ENCODE measurements around the gene RSPH3.
"Not testable (repeated sequence)": the region's sequence is repeated elsewhere in the genome, so short reads cannot be mapped to it uniquely, and the experiment has no call there.

Gene RSPH3

DNA sequence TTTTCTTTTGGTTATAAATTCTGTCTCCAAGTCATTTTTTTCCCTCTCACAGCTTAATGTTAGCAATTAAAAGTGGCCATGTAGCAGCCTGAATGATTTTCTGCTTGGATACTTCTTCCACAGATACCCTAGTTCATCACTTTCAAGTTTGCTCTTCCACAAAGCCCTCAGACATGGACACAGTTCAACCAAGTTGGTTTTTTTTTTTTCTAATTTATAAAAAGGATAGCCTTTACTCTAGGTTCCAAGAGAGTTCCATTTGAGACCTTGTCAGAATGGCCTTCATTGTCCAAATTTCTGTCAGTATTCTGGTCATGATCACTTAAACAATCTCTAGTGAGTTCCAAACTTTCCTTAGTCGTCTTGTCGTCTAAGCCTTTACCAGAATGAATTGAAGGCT, 40.0 kb downstream of the RSPH3 start:
- H3K4me3 ChIP-seq (ENCODE audit: control insufficient read depth, low read depth, low read length), result no peak overlapping the region
- no peak for TF ChIP-seq CTCF (IDR thresholded peaks at IDR 0.05; ENCODE audit: control insufficient read depth, insufficient read depth, low read depth, low read length, missing control alignments)
- DNase-seq (ENCODE audit: low read depth), result no peak

- H3K4me3 ChIP-seq (ENCODE audit: control insufficient read depth, low read depth, low read length), result no peak overlapping the region
- no peak for DNase-seq (ENCODE audit: low read depth)
- no peak for TF ChIP-seq CTCF (IDR thresholded peaks at IDR 0.05; ENCODE audit: control insufficient read depth, insufficient read depth, low read depth, low read length, missing control alignments)
These were observed 40.5 kb downstream of the RSPH3 start for GRCh38 chr6:158959552-158959951.

DNA sequence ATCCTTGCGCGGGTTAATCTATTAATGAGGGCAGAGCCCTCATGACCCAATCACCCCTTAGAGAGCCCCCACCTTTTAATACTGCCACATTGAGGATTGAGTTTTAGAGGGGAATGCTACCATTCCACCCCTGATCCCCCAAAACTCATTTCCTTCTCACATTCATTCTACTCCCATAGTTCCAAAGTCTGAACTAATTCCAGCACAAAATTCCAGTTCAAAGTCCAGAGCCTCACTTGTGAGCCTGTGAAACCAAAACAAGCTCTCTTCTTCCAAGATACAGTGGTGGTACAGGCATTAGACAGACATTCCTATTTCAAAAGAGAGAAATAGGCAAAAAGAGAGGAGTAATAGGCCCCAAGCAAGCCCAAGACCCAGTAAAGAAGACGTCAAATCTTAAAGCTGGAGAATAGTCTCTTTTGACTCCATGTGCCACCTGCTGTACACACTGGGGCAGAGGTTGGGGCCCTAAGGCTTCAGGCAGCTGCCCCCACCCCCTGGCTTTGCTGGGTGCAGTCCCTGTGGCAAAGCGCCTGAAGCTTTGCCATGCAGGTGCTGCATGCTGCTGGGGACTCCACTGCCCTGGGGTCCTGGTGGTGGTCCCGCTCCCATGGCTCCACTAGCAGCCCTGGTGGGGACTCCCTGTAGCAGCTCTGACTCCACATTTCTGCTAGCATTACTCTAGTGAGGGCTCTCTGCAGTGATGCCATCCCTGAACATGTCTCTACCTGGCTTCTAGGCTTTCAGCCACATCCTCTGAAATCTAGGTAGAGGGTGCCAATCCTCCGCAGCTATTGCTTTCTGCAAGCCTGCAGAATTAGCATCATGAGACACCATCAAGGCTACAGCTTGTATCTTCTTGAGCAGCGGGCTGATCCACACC, 41.3 kb downstream of the RSPH3 start:
- no peak overlapping the region for H3K4me3 ChIP-seq (ENCODE audit: control insufficient read depth, low read depth, low read length)
- no peak for TF ChIP-seq CTCF (IDR thresholded peaks at IDR 0.05; ENCODE audit: control insufficient read depth, insufficient read depth, low read depth, low read length, missing control alignments)
- no peak for DNase-seq (ENCODE audit: low read depth)

DNA sequence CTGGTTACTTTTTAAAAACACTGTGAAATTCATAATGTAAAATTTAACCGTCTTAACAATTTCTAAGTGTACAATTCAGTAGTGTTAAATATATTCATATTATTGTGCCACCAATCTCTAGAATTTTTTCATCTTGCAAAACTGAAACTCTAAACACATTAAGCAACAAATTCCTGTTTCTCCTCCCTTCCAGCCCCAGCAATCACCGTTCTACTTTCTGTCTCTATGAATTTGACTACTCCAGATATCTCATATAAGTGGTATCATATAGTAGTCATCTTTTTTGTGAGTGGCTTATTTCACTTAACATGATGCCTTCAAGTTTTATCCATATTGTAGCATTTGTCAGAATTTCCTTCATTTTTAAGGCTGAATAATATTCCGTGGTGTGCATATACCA, 44.7 kb downstream of the RSPH3 start:
- H3K4me3 ChIP-seq (ENCODE audit: control insufficient read depth, low read depth, low read length), result no peak overlapping the region
- TF ChIP-seq CTCF (IDR thresholded peaks at IDR 0.05; ENCODE audit: control insufficient read depth, insufficient read depth, low read depth, low read length, missing control alignments), result no peak
- DNase-seq (ENCODE audit: low read depth), result no peak

- DNase-seq (ENCODE audit: low read depth), result no peak
- TF ChIP-seq CTCF (IDR thresholded peaks at IDR 0.05; ENCODE audit: control insufficient read depth, insufficient read depth, low read depth, low read length, missing control alignments), result no peak
- no peak overlapping the region for H3K4me3 ChIP-seq (ENCODE audit: control insufficient read depth, low read depth, low read length)
These were observed 45.2 kb downstream of the RSPH3 start for GRCh38 chr6:158954753-158955152.

- not testable (repeated sequence) for H3K4me3 ChIP-seq (ENCODE audit: control insufficient read depth, low read depth, low read length); DNase-seq (ENCODE audit: low read depth)
These were observed 48.0 kb downstream of the RSPH3 start for GRCh38 chr6:158952011-158952410.

DNA sequence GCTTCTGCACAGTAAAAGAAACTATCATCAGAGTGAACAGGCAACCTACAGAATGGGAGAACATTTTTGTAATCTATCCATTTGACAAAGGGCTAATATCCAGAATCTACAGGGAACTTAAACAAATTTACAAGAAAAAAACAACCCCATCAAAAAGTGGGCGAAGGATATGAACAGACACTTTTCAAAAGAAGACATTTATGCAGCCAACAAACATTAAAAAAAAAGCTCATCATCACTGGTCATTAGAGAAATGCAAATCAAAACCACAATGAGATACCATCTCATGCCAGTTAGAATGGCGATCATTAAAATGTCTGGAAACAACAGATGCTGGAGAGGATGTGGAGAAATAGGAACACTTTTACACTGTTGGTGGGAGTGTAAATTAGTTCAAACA, 48.4 kb downstream of the RSPH3 start:
- H3K4me3 ChIP-seq (ENCODE audit: control insufficient read depth, low read depth, low read length); DNase-seq (ENCODE audit: low read depth): not testable (repeated sequence)

GRCh38 chr6:158947284-158947683, 52.7 kb downstream of the RSPH3 start:
- no peak overlapping the region for H3K4me3 ChIP-seq (ENCODE audit: control insufficient read depth, low read depth, low read length)
- no peak for DNase-seq (ENCODE audit: low read depth)
- TF ChIP-seq CTCF (IDR thresholded peaks at IDR 0.05; ENCODE audit: control insufficient read depth, insufficient read depth, low read depth, low read length, missing control alignments), result no peak
